A673 (cell line): ENCODE measurements around the gene HK2. TPM values are rescaled to one million over a fixed set of nuclear protein-coding genes. Genes with fewer than 3 reads are reported as not detected.

Source experiments
- BruUV-seq: library from RNA; stranded (reverse); fragments of 400-500 nt; replicated peaks from 2 replicates; lab custom pipeline; 2021; lab: Mats Ljungman, UMichigan
- CTCF ChIA-PET: fragments of 300-600 bp; sonication (Branson Sonifier 250); formaldehyde crosslinking; loops from one replicate; lab custom pipeline; 2022; ENCODE audit warnings: antibody characterized with exemption; lab: Charles Lee
- POLR2A ChIA-PET: fragments of 300-600 bp; sonication (Branson Sonifier 250); formaldehyde crosslinking; loops from one replicate; lab custom pipeline; 2022; ENCODE audit warnings: antibody characterized with exemption; ENCODE audit not compliant: low non-redundant PET; lab: Charles Lee
- DNase-seq: peaks from one replicate; pipeline ENCODE4 v3.0.0-alpha.2; 2015; ENCODE audit warnings: low spot score
- H3K27ac ChIP-seq: fragments of 200-600 bp; sonication (generic); 2 replicates; pipeline ENCODE4 v1.5.1; 2016; ENCODE audit warnings: mixed run types, low read depth, mild to moderate bottlenecking, mixed read lengths, antibody characterized with exemption, low read length; ENCODE audit not compliant: poor library complexity, severe bottlenecking
- H3K27me3 ChIP-seq: fragments of 200-600 bp; sonication (generic); replicated peaks from 2 replicates; pipeline ENCODE4 v1.6.1; 2017; ENCODE audit warnings: mixed run types, low read depth, mild to moderate bottlenecking, mixed read lengths, antibody characterized with exemption, low read length; ENCODE audit not compliant: insufficient read depth, poor library complexity
- H3K36me3 ChIP-seq: fragments of 200-600 bp; sonication (generic); 2 replicates; pipeline ENCODE4 v1.6.1; 2016; ENCODE audit warnings: mixed run types, mild to moderate bottlenecking, mixed read lengths, antibody characterized with exemption, low read length; ENCODE audit not compliant: insufficient read depth, poor library complexity, severe bottlenecking
- H3K4me1 ChIP-seq: fragments of 200-600 bp; sonication (generic); 2 replicates; pipeline ENCODE4 v1.6.1; 2017; ENCODE audit warnings: mixed run types, mild to moderate bottlenecking, mixed read lengths, antibody characterized with exemption, low read length; ENCODE audit not compliant: insufficient read depth, poor library complexity, severe bottlenecking
- H3K4me3 ChIP-seq: fragments of 200-600 bp; sonication (generic); 2 replicates; pipeline ENCODE4 v1.5.1; 2016; ENCODE audit warnings: low read depth, mixed run types, mild to moderate bottlenecking, mixed read lengths, low read length; ENCODE audit not compliant: poor library complexity, severe bottlenecking
- H3K9me3 ChIP-seq: fragments of 200-600 bp; sonication (generic); 2 replicates; pipeline ENCODE4 v1.6.1; 2016; ENCODE audit warnings: mixed run types, low read depth, mild to moderate bottlenecking, mixed read lengths, antibody characterized with exemption, low read length; ENCODE audit not compliant: poor library complexity, severe bottlenecking
- EZH2 ChIP-seq: fragments of 200-600 bp; sonication (generic); IDR thresholded peaks from 2 replicates; pipeline ENCODE4 v1.6.1; 2017; ENCODE audit warnings: borderline replicate concordance, low read depth, mild to moderate bottlenecking, mixed read lengths, antibody characterized with exemption, low read length; ENCODE audit not compliant: poor library complexity, severe bottlenecking
- intact Hi-C: fragments of 100-400 bp; cut with micrococcal nuclease; formaldehyde crosslinking; loops from one replicate; pipeline ENCODE4 v1.10.0; 2022; ENCODE audit not compliant: unreplicated experiment
- total RNA-seq: library from RNA; stranded (reverse); gene quantifications from 2 replicates; pipeline ENCODE4 v1.2.3, GENCODE V29; 2021
- TF ChIP-seq, protein P1 (sequence below): fragments of 300-800, 200-600 bp; sonication (generic); conservative IDR thresholded peaks from 2 replicates; pipeline ENCODE4 v1.5.1; 2017; ENCODE audit warnings: low read depth, mild to moderate bottlenecking, antibody characterized with exemption, low read length, moderate library complexity, mixed read lengths

The HK2 gene
- total RNA-seq, 1 experiment from 2014 or later, result 42.6 TPM

DNA sequence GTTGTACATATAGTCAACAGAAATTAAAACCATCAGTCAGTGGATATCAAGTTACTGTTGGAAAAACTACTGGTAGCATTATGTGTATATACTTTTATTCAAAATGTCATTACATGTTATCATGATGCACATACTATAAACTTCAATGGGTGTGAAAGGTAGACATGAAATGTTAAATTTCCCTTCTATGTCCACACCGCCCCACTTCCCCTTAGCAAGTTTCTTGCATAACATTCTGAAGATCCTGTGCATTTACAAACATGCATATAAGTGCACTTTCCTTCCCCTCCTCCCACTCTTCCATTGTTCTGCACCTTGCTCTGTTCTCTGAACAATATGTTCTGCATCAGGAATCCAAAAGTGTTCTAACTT, 16.6 kb upstream of the HK2 start:
- Histone ChIP-seq H3K27me3 (peaks cover 11% of the 10 kb centered on the region), H3K4me3 (no peak overlapping the region), H3K27ac (no peak overlapping the region), H3K4me1 (peaks cover under 1% of the 10 kb centered on the region), H3K36me3 (no peaks in the 10 kb centered on the region), H3K9me3 (no peaks in the 10 kb centered on the region)
- ChIA-PET CTCF (no interaction called here), POLR2A (no interaction called here)
- BruUV-seq, result no TSS peak
- no peak for DNase-seq
- no peak for TF ChIP-seq EZH2
- TF ChIP-seq, protein P1, sequence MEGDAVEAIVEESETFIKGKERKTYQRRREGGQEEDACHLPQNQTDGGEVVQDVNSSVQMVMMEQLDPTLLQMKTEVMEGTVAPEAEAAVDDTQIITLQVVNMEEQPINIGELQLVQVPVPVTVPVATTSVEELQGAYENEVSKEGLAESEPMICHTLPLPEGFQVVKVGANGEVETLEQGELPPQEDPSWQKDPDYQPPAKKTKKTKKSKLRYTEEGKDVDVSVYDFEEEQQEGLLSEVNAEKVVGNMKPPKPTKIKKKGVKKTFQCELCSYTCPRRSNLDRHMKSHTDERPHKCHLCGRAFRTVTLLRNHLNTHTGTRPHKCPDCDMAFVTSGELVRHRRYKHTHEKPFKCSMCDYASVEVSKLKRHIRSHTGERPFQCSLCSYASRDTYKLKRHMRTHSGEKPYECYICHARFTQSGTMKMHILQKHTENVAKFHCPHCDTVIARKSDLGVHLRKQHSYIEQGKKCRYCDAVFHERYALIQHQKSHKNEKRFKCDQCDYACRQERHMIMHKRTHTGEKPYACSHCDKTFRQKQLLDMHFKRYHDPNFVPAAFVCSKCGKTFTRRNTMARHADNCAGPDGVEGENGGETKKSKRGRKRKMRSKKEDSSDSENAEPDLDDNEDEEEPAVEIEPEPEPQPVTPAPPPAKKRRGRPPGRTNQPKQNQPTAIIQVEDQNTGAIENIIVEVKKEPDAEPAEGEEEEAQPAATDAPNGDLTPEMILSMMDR, result no peak
- intact Hi-C loops, result no loop called here

DNA sequence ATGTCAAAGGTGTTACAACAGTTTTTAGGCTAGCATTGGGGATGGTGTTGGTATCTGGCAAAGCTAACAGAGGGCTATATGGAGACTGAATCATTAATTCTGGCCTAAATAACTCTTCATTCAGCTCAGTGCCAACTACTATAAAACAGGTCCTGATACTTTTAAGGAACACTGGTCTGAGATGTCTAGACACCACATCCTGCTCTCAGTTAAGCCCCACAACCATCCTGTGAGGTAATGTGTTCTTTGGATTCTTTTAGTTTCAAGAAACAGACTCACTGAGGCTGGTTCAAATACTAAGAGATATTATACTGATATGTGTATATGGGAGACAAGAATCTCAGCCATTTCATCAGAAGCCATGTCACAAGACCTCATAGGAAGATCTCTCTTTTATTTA, 14.2 kb upstream of the HK2 start:
- Histone ChIP-seq H3K27me3 (no peaks in the 10 kb centered on the region), H3K27ac (no peak overlapping the region), H3K4me1 (peaks cover 6% of the 10 kb centered on the region), H3K4me3 (no peak overlapping the region), H3K36me3 (no peaks in the 10 kb centered on the region), H3K9me3 (no peaks in the 10 kb centered on the region)
- POLR2A ChIA-PET, result no interaction called here
- TF ChIP-seq, protein P1, result no peak
- no peak for TF ChIP-seq EZH2
- DNase-seq, result no peak
- CTCF ChIA-PET, result no interaction called here
- intact Hi-C loops, result no loop called here
- no TSS peak for BruUV-seq

DNA sequence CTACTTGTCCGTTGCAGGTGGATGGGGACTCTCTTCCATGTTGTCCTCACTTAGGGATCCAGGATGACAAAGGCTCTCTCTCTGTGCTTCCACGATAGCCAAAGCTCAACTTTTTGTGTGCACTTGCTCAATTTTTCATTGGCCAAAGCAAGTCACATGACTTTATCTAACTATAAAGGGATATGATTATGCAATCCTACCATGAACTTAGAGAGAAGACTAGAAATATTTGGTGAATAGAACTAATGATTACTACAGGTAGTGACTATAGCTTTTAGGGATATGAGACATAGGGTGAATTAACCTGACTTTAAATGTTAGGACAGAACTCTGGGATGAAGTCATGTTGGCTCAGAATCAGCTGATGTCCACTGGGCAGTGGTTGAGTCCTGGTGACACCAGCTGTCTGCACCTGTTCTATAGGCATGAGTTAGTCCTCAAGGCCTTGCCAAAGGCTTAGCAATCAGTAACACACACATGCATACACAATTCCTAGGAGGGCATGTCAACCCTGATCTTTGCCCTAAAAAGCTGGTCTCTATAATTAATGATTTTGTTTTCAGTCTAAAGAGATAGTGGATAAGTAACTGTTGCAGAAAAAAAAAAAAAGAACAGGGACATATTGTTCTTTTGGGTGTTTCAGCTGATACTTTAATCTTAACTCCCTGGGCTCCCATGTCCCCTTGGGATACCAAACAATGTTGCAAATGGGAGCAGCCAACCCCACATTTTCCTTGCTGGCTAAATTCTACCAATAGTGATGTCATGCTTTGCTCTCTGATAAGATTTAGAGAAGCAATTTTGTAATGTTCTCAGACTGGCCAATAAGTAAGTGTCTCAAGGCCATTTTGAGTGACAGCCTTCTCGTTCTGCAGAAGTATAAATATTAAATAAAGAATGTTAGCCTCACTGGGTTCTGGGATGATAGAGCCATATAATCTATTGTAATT, 12.5 kb upstream of the HK2 start:
- ChIA-PET POLR2A (no interaction called here), CTCF (no interaction called here)
- Histone ChIP-seq H3K27me3 (no peaks in the 10 kb centered on the region), H3K36me3 (no peaks in the 10 kb centered on the region), H3K9me3 (no peaks in the 10 kb centered on the region), H3K4me1 (peaks cover 6% of the 10 kb centered on the region), H3K27ac (no peak overlapping the region), H3K4me3 (no peak overlapping the region)
- DNase-seq, result no peak
- intact Hi-C loops, result no loop called here
- BruUV-seq, result no TSS peak
- TF ChIP-seq EZH2, result no peak
- TF ChIP-seq, protein P1, result no peak
